Hematopoietic multipotent progenitor cell treated with erythropoietin and hydrocortisone succinate and interleukin-3 and kit ligand, for 17 days (in vitro differentiated cells): ENCODE results near the gene EVL.
"Not testable (repeated sequence)": the region's sequence is repeated elsewhere in the genome, so short reads cannot be mapped to it uniquely, and the experiment has no call there.

Experiments
- DNase-seq: peaks from one replicate; pipeline ENCODE4 v3.0.0-alpha.2; 2015; ENCODE audit warnings: low spot score

EVL gene

DNA sequence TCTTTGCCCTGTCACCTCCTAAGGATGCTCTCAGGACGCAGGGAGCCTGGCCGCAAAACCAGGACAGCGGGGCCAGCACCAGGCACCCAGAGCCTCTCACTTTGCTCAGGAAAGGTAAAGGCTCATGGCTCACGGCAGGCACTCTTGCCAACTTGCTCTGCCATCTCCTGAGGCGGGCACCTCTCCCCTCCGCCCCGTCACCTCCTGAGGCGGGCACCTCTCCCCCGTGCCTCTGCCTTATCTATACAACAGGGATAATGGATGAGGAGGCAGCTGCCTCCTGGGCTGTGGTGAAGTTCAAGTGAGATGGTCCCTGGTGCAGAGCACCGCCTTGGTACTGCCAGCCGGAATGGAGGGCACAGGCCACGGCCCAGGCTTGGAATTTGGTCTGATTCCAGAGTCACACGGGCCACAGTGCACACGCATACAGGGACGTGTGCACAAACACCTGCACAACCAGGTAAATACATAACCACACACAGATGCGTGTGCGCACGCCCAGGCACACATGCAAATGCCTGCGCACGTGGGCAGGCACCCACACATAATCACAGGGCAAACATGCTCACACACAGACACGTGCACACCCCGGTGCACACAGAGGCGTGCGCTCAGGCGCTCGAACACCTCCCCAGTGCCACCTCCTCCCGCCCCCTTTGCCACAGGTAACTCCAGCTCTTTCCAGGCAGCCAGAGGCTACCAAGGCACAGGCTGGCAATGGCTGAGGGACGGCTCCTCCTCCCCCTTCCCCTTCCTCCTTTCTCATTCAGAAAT lies 82.7 kb downstream of the EVL start:
- no peak for DNase-seq

GRCh38 chr14:100148837-100149731 lies 83.9 kb downstream of the EVL start:
- DNase-seq: no peak

DNA sequence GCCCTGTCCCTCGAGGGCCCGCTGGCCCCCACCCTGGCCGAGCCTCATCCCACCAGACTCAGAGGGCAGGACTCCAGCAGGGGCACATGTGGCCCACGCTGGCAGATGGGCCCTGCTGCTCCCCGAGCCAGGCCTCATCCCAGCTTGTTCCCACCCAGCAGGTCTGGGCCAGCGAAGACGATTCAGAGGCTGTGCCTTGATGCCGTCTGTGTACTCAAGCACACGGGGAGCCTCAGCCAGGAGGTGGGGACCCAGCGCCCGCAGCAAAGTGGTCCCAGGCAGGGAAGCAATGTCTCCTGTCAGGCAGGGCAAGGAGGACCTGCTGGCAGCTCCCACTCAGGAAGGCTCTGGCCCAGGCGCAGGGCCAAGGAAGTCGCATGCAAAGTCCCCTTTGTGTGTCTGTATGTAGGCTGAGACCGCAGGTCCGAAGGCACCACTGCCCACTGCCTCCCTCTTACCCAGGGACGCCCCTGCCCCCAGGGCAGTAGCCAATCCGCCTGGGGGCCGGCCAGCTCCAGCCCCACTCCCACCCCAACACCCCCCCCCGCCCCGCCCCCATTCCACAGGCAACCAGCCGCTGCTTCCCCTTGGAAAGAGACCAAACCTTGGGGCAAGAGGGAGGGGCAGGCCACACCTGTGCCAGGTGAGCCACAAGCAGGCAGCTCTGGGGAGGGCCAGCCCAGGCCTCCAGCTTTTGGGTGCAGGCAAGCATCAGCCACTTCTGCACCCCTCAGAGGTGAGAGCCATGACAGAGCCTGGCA lies 84.8 kb downstream of the EVL start:
- DNase-seq: no peak

GRCh38 chr14:100150932-100151587 lies 85.8 kb downstream of the EVL start:
- no peak for DNase-seq

GRCh38 chr14:100152091-100152490 lies 86.9 kb downstream of the EVL start:
- DNase-seq: no peak

- no peak for DNase-seq
Measured at GRCh38 chr14:100153560-100153959, 88.3 kb downstream of the EVL start.

GRCh38 chr14:100155049-100155621 lies 89.9 kb downstream of the EVL start:
- DNase-seq: peak; percentile 60

GRCh38 chr14:100155756-100156616 lies 90.8 kb downstream of the EVL start:
- no peak for DNase-seq

GRCh38 chr14:100156776-100157175 lies 91.6 kb downstream of the EVL start:
- DNase-seq: no peak

GRCh38 chr14:100157548-100158232 lies 92.5 kb downstream of the EVL start:
- DNase-seq: not testable (repeated sequence)

GRCh38 chr14:100158566-100159093 lies 93.4 kb downstream of the EVL start:
- DNase-seq: no peak

- DNase-seq: no peak
Measured at GRCh38 chr14:100159094-100159864, 94.1 kb downstream of the EVL start, which contains the start of gene DEGS2. TSS of gene DEGS2 (minus strand) at chr14:100159645. CDS start at chr14:100159587, 58 bp downstream.

- DNase-seq: no peak
Measured at GRCh38 chr14:100159865-100160533, 94.8 kb downstream of the EVL start.

DNA sequence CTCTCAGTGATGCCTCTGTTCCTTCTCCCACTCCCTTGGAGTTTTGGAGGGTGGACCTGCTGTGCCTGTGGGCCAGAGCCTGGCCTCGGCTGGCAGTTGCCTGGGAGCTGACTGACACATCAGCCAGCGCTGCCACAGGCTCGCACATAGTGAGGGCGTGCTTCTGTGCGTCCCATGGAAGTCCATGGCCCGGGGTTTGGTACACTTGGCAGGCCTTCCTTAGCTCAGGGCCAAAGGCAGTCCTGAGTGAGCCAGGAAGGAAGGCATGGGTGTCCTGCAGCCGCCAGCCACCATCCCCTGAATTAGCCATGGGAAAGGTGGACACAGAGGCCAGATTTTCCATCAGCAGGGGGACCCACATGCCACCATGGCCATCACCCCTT lies 95.3 kb downstream of the EVL start:
- no peak for DNase-seq

- no peak for DNase-seq
Measured at GRCh38 chr14:100165376-100165775, 100.2 kb downstream of the EVL start.

DNA sequence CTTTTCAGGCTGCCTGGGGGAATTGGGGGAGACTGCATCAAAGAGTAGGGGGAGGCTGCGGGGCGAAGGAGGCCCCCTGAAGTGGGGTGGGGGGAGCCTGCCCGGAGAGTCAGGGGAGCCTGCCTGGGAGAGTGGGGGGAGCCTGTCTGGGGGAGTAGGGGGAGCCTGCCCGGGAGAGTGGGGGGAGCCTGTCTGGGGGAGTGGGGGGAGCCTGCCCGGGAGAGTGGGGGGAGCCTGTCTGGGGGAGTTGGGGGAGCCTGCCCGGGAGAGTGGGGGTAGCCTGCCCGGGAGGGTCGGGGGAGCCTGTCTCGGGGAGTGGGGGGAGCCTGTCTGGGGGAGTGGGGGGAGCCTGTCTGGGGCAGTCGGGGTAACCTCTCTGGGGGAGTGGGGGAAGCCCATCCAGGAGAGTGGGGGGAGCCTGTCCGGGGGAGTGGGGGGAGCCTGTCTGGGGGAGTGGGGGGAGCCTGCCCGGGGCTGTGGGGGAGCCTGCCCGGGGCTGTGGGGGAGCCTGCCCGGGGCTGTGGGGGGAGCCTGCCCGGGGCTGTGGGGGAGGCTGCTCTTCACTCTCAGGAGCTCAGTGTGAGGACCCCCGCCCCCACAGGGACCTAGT lies 100.7 kb downstream of the EVL start:
- no peak for DNase-seq

DNA sequence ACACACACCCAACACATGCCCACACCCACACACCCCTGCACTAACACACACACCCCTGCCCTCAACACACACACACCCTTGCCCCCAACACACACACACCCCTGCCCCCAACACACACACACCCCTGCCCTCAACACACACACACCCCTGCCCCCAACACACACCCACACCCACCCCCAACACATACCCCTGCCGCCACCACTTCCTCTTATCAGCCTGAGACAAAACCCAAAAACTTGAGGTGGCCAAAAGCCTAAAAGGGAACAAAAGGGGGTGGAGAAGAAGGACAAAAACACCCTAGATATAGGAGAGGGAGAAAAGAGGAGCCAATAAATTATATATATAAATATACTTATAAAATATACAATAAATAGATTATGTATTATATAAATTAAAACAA lies 103.3 kb downstream of the EVL start:
- no peak for DNase-seq

- DNase-seq: no peak
Measured at GRCh38 chr14:100170880-100171279, 105.7 kb downstream of the EVL start.
